HG03066 (cell line): ENCODE results near the gene TMCO2.
A peak's percentile ranks its signal among the peaks of the same experiment; 100 is the strongest.
"Not testable (repeated sequence)": the region's sequence is repeated elsewhere in the genome, so short reads cannot be mapped to it uniquely, and the experiment has no call there.

Source experiments
- ATAC-seq: cut with Tn5 transposase; IDR thresholded peaks from one replicate; pipeline ENCODE4 v1.9.1; 2021; ENCODE audit warnings: low read depth; ENCODE audit not compliant: unreplicated experiment

Gene TMCO2

DNA sequence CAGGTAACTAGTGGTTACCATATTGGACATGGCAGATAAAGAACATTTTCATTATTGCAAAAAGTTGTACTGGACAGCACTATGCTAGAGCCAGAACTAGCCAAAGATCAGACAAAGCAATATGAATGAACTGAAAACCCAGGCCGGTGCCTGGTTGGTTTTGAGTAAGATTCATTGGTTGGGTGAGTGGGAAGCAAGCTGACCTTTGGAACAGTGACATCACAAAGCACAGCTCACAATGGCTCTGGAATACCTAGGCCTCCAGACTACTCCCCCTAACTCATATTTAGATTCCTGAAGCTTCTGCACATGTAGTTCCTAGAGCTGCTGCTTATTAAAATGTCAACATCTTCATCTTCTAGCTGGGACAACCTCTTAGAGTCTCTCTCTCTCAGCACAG is at the start of gene TMCO2:
TMCO2 (plus strand) TSS at position 283 of the 400 bp plus-strand sequence; CDS start at position 340, 57 bp downstream.
- ATAC-seq, result no peak

DNA sequence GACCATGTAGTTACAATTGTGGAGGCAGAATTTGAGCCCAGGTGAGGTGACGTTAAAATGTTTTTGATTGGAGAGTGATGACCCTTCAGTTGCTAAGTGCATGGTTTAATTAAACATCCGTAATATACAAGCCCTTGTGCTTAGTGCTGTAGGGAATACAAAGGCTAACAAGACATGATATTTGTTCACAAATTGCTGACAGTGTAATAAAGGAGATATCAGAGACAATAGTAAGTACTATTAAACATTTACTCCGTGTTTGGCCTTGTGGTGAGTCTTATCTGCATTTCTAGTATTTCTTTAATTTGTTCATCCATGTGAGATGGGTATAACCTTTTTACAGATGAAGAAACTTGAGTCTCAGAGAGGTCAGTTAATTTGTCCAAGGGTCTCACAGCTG is 48.6 kb upstream of the TMCO2 start:
- ATAC-seq, result no peak

DNA sequence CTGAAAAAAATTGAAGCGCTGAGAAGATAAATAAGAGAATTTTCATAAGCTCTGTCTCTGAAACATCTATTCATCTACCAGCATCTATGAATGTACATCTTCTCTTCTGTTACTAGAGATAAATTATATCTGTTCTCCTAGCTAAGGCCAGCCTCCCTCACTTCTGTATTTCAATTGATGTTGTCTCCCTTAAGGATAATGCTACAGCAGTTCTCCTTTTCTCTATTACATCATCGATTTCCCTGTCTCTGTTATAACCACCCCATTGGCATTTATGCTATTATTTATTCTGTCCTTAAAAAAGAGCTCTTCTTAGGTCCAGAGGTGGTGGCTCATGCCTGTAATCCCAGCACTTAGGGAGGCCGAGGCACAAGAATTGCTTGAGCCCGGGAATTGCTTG is 42.9 kb upstream of the TMCO2 start:
- ATAC-seq, result no peak

DNA sequence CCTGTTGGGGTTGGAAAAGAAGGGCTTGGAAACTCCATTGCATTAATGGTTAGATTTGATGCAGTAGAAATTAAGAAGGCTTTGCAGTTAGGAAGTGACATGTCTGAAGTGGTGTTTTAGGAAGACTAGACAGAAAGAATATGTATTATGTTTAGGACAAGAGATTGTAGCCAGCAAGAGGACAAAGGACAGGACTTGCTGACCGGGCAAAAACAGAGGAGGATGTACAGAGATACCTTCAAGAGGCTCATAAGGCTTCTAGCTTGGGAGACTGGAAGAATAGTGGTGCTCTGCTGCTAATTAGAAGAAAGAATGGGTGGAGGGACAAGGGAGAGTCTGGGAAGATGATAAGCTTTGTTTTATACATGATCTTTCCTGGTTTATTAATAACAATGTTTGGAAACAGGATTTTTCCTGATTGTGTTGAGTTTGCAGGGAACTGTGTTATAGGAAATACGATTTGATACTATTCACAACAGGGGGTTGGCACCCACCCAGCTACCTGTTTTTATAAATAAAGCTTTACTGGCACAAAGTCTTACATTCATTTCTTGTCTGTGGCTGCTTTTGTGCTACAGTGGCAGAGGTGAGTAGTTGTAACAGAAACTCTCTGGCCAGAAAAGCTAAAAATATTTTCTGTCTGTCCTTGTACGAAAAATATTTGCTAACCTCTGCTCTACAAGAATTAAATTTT is 37.1 kb upstream of the TMCO2 start:
- ATAC-seq, result no peak

DNA sequence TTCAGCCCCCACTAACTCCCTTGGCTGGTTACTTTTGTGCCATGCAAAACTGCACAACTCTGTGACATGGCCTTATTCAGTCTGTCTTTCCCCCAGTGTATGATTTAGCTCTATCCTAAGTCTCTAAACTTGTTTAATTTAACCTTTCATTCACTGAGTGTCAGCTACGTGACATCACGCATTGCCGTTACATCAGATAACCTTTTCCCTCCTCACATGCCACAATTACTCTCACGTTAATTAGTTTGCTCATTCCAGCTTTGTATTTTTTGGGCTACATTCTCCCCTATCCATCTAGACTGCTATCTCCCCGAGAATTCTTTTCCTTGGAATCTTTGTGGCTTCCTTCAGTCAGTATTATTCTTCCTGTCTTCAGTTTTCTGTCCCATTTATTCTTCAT is 29.4 kb upstream of the TMCO2 start:
- no peak for ATAC-seq

DNA sequence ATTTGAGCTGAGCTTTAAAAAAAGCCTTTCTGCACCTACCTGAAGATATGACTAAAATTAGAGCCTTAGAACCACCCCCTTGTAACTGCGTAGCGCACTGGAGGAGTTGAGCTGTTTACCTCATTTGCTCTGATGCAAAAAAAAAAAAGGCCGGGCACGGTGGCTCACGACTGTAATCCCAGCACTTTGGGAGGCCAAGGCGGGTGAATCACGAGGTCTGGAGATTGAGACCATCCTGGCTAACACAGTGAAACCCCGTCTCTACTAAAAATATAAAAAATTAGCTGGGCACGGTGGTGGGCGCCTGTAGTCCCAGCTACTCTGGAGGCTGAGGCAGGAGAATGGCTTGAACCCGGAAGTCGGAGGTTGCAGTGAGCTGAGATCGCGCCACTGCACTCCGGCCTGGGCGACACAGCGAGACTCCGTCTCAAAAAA is 26.2 kb upstream of the TMCO2 start:
- not testable (repeated sequence) for ATAC-seq

DNA sequence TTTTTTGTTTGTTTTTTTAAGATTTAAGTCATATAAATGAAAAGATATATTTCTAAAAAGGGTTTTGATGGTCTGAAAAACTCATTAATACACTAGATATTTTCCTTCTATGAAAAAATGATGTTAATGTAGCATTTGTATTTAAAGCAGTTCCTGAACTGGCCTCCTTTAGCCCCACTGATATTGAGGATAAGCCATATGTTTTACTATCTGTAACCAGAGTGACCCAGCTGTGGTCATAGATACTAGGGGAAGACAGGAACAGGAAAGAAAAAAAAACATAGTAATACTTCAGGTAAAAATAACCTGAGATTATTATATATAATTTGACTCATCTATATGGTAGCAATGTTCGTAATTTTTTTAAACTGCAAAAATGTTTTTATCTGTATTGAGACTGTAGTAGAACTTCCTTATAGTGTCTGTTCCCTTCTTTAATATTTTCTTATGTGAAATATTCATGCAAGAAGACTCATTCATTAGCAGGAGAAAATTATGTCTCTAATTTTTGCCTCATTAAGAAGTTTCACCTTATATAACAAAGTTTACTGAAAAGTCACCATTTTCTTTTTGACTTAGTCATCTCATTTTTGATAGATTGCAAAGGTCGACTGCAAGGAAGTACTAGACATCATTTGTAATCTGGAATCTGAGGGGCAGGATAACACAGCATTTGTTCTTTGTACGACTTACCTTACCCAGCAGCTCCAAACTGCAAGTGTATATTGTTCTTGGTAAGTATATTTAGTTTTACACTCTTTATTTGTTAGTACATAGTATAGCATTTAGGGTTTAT is 25.6 kb upstream of the TMCO2 start:
- no peak for ATAC-seq

DNA sequence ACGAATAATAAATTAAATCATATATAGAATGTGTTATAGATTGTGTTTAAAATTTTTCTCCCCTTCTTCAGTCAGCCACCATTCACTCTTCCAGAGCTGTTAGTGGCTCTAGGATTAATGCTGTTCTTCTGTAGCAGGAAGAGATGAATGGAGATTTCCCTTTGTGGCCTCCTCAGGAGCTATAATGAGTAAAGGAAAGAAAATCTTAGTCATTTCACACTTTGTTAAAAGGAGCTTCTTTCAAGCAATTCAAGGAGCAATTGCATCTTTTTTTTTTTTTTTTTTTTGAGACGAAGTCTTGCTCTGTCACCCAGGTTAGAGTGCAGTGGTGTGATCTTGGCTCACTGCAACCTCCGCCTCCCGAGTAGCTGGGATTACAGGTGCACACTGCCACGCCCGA is 23.7 kb upstream of the TMCO2 start:
- ATAC-seq, result no peak

DNA sequence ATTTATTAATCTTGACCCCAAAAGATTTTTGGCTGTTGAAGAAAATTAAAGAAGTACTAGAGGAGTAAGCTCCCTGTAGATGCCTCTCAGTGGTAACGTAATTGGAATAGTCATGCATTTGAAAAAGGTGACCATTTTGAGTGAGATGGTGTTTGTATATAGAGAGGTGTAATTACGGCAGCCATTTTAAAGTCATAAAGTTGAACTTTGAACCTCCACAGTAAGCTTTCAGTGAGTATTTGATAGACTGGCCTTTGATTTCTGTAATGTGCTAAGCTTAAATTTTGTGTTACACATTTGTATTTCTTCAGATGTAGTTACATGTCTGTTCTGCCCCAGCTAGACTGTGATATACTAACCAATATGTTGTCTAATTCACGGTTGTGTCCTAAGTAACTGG is 21.5 kb upstream of the TMCO2 start:
- no peak for ATAC-seq

DNA sequence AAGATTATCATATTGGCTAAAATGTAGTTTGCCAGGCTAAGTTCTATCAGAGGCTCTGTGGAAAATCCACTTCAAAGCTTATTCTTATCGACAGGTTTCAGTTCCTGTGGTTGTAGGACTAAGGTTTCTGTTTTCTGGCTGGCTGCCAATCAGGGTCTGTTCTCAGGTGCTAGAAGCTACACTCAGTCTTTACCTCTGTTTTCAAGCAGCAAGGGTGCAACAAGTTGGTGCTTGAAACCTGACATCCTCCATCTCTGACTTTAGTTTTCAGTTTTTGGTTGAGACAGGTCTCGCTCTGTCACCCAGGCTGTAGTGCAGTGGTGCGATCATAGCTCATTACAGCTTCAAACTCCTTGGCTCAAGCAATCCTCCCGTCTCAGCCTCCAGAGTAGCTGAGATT is 15.3 kb upstream of the TMCO2 start:
- ATAC-seq, result peak; percentile 86

DNA sequence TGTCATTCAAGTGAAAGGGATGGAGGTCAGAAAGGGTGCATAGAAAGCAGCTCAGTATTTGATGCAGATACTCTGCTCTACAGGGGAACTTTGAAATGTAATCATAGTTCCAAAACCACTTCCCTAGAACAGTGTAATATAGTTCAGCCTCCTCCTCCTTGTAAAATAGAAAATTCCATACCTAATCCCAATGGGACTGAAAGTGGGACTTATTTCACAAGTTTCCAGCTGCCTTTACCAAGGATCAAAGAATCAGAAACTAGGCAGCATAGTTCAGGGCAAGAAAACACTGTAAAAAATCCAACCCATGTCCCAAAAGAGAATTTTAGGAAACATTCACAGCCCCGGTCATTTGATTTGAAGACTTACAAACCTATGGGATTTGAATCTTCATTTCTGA is 8.1 kb upstream of the TMCO2 start:
- no peak for ATAC-seq

DNA sequence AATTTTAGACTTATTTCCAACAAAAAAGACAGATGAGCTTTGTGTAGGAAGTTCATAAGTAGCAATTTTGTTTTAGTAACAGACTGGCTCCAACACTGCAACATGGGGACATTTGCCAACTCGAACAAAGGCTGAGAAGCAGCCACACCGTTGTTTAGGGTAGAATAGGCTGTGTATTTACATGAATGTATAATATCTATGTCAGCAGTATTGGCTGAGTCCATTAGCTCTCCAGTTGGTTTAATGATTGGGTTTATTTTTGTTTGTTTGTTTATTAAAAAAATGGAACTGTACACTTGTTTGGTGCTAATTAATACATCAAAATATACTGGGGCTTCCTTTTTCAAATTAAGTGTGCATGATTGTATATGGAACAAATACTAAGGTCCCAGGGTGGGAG is 7.3 kb upstream of the TMCO2 start:
- no peak for ATAC-seq

DNA sequence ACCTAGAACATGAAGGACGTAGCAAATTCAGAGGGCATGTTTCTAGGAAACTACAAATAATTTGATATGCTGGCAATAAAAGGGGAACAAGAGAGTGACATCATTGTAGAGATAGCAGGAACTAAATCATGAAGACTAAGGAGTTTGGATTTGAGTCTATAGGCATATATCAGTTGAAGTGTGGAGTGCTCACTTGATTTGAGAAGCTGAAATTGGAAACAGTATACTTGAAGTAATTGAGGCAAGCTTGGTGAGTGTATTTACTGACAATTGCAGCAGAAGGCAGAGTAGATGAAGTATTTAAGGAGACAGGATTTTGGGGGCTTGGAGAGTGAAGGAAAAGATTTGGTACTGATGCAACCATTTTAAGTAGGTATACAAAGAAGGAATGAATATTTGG is 6.4 kb upstream of the TMCO2 start:
- ATAC-seq, result peak; percentile 21

DNA sequence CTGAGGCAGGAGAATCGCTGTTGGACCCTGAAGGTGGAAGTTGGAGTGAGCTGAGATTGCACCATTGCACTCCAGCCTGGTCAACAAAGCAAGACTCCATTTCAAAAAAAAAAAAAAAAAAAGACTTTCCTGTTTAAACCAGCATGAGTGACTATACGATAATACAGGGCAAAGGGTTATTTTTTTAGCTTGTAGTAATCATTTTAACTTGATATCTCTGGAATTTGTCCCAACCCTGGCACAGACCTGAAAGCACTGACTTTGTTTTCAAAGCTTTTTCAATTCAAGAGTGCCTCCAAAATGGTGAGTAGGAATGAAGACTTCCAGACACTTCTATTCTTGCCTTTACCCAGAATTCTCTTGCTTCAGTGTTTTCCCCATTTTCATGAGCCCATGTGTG is 4.4 kb upstream of the TMCO2 start:
- no peak for ATAC-seq

DNA sequence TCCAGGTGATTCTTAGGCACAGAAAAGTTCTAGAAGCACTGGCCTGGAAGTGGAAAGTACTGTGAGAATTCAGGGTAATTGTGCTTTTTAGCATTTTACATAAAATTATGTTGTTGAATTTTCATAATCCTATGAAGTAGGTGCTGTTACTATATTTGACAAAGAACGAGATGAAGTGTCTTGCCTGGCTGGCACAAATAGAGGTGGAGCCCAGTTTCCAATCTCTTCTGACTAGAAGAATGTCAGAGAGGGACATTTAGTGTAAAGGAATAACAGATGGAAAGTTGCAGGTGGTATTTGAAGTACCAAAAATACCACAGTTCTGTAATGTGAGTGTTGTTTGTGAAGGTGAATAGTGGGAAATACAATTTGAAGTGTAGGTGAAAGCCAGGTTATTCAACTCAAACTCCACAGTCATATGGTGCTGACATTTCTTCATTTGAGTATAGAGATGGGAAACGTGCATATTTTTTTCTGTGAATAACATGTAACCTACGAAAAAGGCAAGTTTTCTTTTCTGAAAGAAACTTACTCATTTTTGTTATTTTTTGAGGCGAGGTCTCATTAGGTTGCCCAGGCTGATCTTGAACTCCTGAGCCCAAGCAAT is 3.5 kb upstream of the TMCO2 start:
- no peak for ATAC-seq

DNA sequence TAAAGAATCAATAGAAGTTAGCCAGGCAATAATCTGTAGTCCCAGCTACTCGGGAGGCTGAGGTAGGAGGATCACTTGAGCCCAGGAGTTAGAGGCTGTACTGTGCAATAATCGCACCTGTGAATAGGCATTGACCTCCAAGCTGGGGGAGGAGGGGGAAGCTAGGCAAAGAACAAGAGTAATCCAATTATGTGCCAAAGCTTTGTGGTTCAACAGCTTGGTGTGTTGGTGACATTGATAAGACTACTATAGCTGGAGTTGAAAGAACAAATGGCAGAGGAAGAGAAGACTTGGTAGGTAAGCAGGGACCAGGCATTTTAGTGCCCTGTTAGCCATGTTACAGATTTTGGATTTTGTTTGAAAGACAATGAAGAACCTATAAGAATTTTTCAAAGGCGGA is 2.1 kb upstream of the TMCO2 start:
- no peak for ATAC-seq

DNA sequence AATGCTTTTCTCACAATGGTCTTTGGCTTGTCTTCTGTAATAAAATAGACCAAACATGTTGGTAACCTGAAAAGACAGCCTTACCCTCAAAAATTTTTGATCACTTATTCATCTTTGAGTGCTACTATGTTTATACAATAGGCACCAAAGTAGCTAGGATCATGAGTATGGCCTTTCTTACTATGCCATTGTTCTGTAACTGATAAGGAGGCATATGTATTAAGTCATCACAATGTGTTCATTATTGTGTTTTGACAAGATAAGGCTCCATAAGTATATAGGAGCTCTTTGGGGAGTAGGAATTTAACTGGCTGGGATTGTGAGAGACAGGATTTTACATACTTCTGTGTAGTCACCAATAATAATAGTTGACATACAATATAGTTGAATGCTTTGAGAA is 675 bp downstream of the TMCO2 start:
- no peak for ATAC-seq

DNA sequence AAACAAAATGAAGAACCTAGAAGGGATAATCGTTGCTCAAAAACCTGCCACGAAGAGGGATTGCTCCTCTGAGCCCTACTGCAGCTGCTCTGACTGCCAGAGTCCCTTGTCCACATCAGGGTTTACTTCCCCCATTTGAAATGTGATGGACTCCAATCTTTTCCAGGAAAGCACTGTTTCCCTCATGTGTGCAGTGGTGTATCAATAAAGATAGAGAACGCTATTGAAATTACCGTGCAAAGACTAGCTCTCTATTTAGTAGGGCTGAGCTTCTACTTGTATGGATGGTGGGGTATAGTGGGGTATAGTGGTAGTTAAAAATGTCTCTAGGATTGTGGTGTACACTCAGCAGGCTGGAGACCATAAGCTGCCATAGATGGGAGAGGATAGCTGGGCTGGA is 3.7 kb downstream of the TMCO2 start:
- ATAC-seq, result no peak

DNA sequence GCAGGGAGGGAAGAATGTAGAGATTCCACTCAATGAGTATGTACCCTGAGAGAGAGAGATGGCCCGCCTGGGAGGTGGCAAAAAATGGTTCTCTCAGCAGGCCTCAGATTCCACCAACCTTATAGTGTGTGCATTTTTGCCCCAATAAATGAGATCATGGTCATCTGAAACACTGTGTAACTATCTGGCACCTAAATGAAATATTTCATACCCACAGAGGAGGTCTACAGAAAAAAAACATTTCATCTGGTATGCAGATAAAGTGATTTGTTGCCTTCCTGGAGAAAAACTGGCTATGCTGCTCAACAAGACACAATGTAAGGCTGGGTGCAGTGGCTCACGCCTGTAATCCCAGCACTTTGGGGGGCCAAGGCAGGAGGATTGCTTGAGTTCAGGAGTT is 4.9 kb downstream of the TMCO2 start:
- no peak for ATAC-seq

DNA sequence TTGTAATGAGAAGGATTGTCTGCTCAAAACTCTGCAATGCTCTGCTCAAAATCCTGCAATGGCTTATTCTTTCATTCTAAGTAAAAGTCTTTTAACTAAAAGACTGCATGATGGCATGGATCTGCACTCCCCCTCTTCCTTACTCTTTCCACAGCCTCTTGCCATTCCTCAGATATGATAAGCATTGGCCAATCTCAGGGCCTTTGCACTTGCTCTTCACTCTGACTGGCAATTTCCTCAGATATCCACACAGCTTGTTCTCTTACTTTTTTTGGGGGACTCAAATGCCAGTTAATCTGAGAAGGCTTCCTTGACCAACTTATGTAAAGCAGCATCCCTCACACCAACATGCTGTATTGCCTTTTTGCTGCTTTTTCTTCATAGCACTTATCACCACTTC is 7.5 kb downstream of the TMCO2 start:
- no peak for ATAC-seq

DNA sequence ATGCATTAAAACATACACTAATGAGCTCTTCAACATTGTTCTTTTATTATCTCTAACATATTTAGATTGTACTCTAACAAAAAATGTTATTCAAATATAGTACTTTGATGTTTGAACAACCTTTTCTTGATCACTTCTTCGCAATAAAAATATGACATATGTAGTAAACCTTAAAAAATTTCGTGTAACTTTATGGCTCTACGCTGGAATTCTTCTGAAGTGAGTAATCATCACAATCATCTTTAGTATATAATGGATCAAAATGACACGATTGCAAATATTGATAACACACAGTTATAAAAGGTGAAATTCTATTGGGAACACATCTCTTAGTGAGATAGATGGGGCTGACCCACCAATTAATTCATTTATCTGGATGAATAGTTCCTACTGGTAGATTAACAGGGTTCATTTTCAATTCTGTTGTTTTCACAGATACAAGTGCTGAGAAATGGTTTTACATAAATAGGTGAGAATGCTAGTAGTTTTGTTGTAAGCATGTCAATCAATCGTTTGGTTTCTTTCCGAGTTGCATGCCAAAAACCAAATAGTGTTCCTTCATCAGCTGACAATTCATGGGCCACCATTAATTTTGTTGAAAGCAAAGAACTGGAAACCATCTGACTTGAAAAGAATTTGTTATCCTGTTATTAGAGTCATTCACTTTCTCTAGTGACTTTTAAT is 8.8 kb downstream of the TMCO2 start:
- no peak for ATAC-seq
